ENCODE data around the gene THSD4.

THSD4 gene

DNA sequence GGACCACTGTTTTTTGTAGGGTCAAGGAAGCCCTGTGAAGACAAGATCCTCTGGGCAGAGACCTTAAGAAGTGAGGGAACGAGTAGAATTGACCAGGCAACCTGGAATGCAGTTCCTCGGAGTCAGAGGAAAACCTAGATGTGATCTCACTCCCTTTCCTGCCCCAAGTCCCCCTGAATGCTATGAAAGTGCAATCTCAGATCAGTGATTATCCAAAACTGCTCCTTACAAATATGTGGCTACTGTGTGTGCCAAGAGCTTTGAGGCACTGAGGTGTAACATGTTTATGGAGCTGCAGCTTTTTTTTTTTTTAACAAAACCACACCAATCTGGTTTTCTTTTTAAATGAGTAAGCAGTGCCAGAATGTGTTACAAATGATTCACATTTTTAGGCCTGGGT lies 35.8 kb downstream of the THSD4 start:
- H3K27me3 ChIP-seq (ENCODE audit: insufficient read depth, low read length), result no peaks in the 10 kb centered on the region
- H3F3A ChIP-seq (ENCODE audit: insufficient read depth, low read length), result no peaks in the 10 kb centered on the region
- H3K4me3 ChIP-seq (ENCODE audit: low read depth, low read length, poor library complexity, severe bottlenecking), result no peak overlapping the region
- no peak overlapping the region for H3K9ac ChIP-seq (ENCODE audit: low read length)
- H3K4me2 ChIP-seq (ENCODE audit: low read length), result no peak overlapping the region
- no peaks in the 10 kb centered on the region for H3K9me2 ChIP-seq (ENCODE audit: low read depth, low read length)
- no peak for TF ChIP-seq EZH2 (IDR thresholded peaks at IDR 0.05; ENCODE audit: borderline replicate concordance, low read length)
- TF ChIP-seq, protein P1, sequence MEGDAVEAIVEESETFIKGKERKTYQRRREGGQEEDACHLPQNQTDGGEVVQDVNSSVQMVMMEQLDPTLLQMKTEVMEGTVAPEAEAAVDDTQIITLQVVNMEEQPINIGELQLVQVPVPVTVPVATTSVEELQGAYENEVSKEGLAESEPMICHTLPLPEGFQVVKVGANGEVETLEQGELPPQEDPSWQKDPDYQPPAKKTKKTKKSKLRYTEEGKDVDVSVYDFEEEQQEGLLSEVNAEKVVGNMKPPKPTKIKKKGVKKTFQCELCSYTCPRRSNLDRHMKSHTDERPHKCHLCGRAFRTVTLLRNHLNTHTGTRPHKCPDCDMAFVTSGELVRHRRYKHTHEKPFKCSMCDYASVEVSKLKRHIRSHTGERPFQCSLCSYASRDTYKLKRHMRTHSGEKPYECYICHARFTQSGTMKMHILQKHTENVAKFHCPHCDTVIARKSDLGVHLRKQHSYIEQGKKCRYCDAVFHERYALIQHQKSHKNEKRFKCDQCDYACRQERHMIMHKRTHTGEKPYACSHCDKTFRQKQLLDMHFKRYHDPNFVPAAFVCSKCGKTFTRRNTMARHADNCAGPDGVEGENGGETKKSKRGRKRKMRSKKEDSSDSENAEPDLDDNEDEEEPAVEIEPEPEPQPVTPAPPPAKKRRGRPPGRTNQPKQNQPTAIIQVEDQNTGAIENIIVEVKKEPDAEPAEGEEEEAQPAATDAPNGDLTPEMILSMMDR (IDR thresholded peaks at IDR 0.05; ENCODE audit: low read length), result no peak
- no peaks in the 10 kb centered on the region for H3K4me1 ChIP-seq (ENCODE audit: insufficient read depth, low read length, severe bottlenecking)
- H3K79me2 ChIP-seq (ENCODE audit: insufficient read depth, low read length), result no peaks in the 10 kb centered on the region
- H2AFZ ChIP-seq (ENCODE audit: low read length), result no peak overlapping the region
- no peaks in the 10 kb centered on the region for H3K36me3 ChIP-seq (ENCODE audit: insufficient read depth, low read length)
- H3K9me3 ChIP-seq (ENCODE audit: low read length), result no peaks in the 10 kb centered on the region
- no peak overlapping the region for H3K27ac ChIP-seq (ENCODE audit: low read depth, low read length, poor library complexity, severe bottlenecking)
- no peaks in the 10 kb centered on the region for H4K20me1 ChIP-seq (ENCODE audit: insufficient read depth, low read length)

GRCh38 chr15:71152542-71152941 lies 37.3 kb downstream of the THSD4 start:
- Histone ChIP-seq H4K20me1 (ENCODE audit: insufficient read depth, low read length) (no peaks in the 10 kb centered on the region), H3K4me3 (ENCODE audit: low read depth, low read length, poor library complexity, severe bottlenecking) (no peak overlapping the region), H3K9ac (ENCODE audit: low read length) (no peak overlapping the region), H3K27ac (ENCODE audit: low read depth, low read length, poor library complexity, severe bottlenecking) (no peak overlapping the region), H3K79me2 (ENCODE audit: insufficient read depth, low read length) (no peaks in the 10 kb centered on the region), H3K36me3 (ENCODE audit: insufficient read depth, low read length) (no peaks in the 10 kb centered on the region), H3K4me2 (ENCODE audit: low read length) (no peak overlapping the region), H2AFZ (ENCODE audit: low read length) (no peak overlapping the region), H3K4me1 (ENCODE audit: insufficient read depth, low read length, severe bottlenecking) (no peaks in the 10 kb centered on the region), H3K27me3 (ENCODE audit: insufficient read depth, low read length) (no peaks in the 10 kb centered on the region), H3F3A (ENCODE audit: insufficient read depth, low read length) (no peaks in the 10 kb centered on the region), H3K9me3 (ENCODE audit: low read length) (no peaks in the 10 kb centered on the region), H3K9me2 (ENCODE audit: low read depth, low read length) (no peaks in the 10 kb centered on the region)
- TF ChIP-seq, protein P1 (IDR thresholded peaks at IDR 0.05; ENCODE audit: low read length), result no peak
- TF ChIP-seq EZH2 (IDR thresholded peaks at IDR 0.05; ENCODE audit: borderline replicate concordance, low read length), result no peak

DNA sequence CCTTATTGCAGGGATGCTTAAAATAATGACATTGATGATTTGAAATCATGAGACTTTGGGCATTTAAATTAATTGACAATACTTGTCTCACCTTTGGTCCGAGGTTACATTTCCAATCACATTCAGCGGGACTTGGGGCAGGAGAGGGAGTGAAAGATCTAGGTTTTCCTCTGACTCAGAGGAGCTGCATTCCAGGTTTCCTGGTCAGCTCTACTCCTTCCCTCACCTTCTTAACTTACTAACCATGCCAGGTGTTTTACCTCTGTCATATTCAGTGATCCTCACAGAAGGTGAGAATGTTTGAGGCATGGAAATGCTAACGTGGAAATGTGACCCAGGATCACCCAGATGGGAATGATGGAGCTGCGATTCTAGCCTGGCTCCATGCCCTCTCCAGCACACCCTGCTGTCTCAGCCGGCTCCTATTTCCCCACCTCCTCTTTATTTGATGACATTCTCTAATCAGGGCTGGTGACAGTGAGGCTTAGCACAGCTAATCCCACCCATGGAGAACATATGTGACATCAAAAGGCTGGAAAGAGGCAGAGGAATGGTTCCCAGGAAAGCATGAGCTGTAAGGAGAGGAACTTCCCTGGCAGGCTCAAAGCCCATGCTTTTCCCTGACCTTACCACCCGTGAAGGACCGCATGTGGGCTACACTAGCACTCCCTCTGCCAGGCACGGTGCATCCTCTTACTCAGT lies 38.7 kb downstream of the THSD4 start:
- H3K27me3 ChIP-seq (ENCODE audit: insufficient read depth, low read length), result no peaks in the 10 kb centered on the region
- H3K9ac ChIP-seq (ENCODE audit: low read length), result no peak overlapping the region
- no peak overlapping the region for H3K4me3 ChIP-seq (ENCODE audit: low read depth, low read length, poor library complexity, severe bottlenecking)
- no peaks in the 10 kb centered on the region for H3K9me2 ChIP-seq (ENCODE audit: low read depth, low read length)
- no peaks in the 10 kb centered on the region for H3K79me2 ChIP-seq (ENCODE audit: insufficient read depth, low read length)
- H3K27ac ChIP-seq (ENCODE audit: low read depth, low read length, poor library complexity, severe bottlenecking), result no peak overlapping the region
- no peaks in the 10 kb centered on the region for H3K36me3 ChIP-seq (ENCODE audit: insufficient read depth, low read length)
- no peak overlapping the region for H2AFZ ChIP-seq (ENCODE audit: low read length)
- H3F3A ChIP-seq (ENCODE audit: insufficient read depth, low read length), result no peaks in the 10 kb centered on the region
- no peak overlapping the region for H3K4me2 ChIP-seq (ENCODE audit: low read length)
- H4K20me1 ChIP-seq (ENCODE audit: insufficient read depth, low read length), result no peaks in the 10 kb centered on the region
- H3K4me1 ChIP-seq (ENCODE audit: insufficient read depth, low read length, severe bottlenecking), result no peaks in the 10 kb centered on the region
- no peaks in the 10 kb centered on the region for H3K9me3 ChIP-seq (ENCODE audit: low read length)
- TF ChIP-seq, protein P1 (IDR thresholded peaks at IDR 0.05; ENCODE audit: low read length), result no peak
- no peak for TF ChIP-seq EZH2 (IDR thresholded peaks at IDR 0.05; ENCODE audit: borderline replicate concordance, low read length)
